NCI-H146 treated with DMSO at 0.1 percent for 48 hours (cell line): ENCODE measurements around the gene LDLRAD4.
"Not testable (repeated sequence)": the region's sequence is repeated elsewhere in the genome, so short reads cannot be mapped to it uniquely, and the experiment has no call there.

Experiments
- DNase-seq: peaks from one replicate; lab custom pipeline; 2025; ENCODE audit not compliant: unreplicated experiment; lab: John Stamatoyannopoulos, UW

LDLRAD4 gene

DNA sequence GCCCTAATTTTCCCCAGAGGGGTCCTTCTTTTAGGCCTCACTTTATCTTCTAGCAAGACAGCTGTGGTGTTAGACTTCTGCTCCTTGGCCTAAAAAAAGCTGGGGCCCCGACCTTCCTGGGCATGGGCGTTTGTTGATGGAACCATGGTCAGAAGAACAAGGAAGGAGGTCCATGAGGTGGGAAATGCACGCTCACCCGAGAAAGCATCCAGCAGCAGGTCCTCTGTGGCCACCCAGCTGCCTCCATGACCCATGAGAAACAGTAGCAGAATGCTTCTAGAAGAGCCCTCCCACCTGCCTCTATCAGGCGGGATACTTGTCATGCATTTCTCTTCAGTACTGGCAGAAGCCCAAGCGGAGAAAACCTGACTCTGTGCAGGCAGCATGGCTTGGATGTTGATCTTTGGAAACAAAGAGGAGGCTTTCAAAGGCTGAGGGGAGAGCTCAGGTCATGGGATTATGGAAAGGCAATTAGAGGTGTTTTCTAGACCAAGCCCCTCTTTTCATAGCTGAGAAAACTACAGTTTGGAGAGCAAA lies 258.7 kb downstream of the LDLRAD4 start:
- DNase-seq, result no peak

DNA sequence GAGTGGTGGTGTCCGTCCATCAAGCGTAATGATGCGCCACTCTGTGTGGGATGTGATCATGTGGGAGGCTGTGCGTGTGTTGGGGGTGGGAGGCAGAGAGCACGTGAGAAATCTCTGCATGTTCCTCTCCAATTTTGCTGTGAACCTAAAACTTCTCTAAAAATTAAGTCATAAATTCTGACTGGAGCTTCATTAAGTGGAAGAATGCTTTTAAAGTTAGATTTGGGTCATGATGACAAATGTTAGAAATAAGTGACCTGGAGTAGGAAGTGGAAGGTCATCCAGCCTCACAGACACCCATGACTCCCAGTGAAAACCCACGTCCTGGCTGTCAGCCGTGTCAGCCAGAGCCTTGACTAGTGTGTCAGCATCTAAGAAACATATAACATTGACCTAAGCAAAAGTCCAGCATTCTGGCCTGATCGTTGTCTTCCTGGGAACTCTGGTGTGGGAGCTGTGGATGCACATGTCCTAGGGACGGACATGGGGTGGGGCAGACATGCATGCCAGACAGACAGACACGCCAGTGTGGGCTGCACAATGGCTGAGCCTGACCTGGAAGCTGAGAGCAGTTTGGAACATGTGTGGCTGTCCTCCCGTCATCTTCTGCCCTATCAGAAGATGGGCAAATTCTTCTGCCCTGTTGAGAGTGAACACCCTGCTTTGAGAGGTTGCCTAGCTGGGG lies 262.2 kb downstream of the LDLRAD4 start:
- DNase-seq, result no peak

DNA sequence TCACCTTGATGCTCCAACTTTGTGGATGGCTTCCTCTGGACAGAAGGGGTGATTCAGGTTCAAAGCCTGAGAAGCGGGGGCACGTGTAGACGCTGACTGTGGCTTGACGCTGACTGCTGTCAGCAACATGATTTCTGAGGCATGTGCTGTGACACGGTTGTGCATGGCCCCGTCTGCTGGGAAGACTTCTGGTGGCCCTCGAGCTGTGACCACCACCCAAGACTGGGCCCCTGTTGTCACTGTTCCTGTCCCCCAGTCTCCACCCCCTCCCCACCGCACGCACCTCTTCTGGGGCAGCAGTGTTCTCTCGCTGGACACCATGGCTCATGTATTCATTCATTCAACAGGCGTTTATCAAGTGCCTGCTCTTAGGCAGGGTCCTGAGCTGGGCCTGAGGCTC lies 262.8 kb downstream of the LDLRAD4 start:
- DNase-seq, result no peak

DNA sequence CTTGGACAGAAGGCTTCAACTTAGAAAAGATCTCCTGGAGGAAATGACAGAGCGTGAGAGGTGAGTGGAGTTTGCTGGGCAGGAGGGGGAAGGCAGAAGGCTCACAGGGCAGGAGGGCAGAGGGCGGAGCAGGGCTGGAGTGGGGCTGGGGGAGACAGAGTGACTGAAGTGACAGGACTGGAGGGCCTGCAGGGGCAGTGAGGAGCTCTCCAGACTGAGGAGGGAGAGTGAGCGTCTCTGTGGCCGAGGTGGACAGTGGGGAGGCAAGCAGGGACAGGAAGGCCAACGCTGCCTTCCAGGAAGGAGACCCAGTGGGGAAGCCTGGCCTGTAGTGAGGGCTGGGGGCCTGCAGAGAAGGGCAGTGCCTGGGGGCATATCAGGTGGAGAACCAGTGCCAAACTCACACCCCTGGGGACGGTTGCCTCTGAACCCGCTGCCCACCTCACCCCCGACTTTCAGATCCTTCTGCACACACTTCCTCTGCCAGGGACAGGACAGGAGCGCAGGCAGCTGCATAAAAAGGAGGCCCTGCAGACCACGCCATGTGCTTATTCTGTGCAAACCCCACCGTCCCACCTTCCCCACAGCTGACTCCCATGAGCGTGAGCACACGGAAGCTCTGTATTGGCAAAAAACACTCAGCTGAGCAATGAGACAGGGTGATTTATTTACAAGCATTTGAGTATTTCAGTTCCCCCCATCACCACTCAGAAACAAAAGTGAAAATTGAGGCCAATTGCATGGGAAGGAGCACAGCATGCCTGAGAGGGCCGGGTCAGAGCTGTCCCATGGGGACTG lies 263.5 kb downstream of the LDLRAD4 start:
- DNase-seq, result no peak

DNA sequence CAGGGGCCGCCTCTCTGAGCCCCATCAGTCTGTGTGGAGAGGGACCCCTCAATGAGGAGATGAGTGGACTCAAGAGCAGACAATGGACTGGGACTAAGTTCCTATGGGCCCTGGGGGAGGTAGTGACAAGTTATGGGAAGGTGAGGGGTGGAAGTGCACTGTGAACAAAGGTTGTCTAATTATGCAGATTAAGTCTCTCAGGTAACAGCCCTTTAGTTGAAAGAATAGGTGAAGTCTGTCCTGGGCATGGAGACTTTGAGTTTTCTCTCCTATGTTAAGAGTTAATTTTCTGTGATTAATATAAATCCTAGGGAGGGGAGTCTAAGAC lies 264.0 kb downstream of the LDLRAD4 start:
- no peak for DNase-seq

DNA sequence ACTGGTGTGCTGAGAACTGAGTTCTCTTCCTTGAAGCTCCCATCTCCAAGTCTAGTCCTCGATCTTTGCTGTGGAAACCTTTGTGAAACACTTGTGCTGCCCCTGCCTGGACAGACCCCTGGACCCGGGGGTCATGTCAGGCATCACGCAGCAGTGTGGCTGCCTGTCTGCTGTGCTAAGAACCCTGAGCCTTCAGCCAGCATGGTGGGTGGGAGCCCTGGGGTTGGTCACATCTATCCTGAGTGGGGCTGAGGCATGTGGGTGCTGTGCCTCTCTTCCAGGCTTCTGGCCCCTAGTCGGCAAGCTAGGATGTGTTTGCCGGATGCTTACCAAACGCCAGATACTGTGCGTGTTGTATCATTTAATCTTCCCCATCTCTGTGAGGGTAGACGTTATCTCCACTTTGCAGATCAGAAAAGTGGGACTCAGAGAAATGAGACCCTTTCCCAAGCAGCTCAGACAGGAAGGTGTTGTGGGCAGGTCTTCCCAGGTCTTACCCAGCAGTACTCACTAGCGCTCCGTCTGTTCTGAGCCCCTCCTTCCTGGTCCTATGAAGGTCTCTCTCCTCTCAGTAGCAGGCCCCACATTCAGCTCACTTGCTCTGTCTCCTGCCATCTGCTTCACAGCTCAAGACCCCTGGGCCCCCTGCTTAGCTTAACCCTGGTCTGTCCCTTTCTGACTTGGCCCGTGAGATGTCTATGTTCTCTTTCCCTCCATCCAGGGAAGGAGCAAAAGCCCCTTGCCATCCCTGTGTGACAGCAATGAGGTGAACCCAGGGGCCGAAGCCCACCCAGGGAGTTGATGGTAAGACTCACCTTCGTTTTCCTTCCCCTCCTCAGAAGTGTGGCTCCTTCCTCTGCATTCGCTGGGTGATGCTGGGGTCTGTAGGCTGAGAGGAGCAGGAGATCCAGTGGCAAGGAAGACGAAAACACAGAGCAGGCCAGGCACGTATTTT lies 265.0 kb downstream of the LDLRAD4 start:
- no peak for DNase-seq

DNA sequence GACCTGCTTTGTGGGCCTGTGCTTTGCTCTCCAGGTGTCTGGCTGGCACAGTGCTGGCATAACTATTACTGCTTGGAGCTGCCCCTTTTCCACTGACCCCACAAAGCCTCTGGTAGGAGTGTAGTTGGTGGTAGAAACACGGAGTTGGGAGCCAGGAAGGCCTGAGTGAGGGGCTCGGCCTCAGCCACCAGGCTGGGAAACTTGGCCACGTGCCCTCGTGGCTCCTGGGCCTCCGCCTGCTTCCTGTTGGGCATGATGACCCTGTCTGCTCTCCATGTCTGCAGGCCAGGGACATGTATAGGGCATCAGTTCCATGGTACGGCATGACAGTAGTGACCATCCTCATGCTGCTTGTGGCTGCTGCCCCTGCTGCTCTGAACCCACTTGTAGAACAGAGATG lies 266.6 kb downstream of the LDLRAD4 start:
- DNase-seq, result no peak

DNA sequence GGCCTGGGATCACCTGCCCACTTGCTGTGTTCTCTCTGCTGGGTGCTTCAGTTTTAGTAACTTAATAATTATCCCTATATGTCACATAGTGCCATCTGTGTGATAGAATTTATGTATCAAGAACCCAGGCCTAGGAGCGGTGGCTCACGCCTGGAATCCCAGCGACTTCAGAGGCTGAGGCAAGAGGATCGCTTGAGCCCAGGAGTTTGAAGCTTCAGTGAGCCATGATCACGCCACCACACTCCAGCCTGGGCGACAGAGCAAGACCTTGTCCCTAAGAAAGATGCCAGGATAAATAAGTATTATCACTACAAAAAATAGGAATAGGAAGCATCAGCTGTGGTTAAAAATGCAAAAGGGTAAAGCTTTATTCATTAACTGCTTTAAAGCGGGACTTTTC lies 267.0 kb downstream of the LDLRAD4 start:
- DNase-seq, result no peak

DNA sequence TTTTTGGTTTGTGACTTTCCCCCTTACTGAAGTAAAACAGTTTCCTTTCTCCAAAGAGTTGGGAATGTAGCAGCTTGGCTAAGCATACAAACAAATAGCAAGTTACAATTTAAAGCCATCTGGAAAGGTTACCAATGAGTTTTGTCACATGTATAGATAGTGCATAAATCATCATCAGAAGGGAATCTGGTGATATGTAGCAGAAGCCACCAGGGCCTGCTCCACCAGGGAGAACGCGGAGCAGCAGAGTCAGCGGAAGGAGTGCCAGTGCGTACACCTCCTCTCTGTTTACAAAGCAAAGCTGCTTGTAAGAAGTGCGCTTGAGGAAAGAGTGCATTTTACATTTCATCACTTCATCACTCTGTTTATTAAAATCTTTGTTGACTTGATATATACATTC lies 267.7 kb downstream of the LDLRAD4 start:
- DNase-seq, result no peak

DNA sequence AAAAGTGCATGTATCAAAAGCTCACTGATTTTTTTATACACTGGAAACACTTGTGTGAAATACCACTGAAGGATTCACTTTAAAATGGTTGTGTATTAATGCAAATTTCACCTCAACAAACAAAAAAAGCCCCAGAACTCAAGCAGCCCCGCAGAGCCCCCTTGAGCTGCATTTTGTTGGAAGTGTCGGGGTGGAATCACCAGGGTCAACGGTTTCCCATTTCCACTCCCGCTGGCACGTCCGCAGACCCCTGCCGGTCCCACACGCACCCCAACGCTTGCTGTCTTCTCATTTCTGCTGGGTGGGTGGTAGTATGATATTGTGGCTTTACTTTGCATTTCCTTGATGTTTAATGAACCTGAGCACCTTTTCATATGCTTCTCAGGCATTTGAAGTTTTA lies 268.1 kb downstream of the LDLRAD4 start:
- no peak for DNase-seq

DNA sequence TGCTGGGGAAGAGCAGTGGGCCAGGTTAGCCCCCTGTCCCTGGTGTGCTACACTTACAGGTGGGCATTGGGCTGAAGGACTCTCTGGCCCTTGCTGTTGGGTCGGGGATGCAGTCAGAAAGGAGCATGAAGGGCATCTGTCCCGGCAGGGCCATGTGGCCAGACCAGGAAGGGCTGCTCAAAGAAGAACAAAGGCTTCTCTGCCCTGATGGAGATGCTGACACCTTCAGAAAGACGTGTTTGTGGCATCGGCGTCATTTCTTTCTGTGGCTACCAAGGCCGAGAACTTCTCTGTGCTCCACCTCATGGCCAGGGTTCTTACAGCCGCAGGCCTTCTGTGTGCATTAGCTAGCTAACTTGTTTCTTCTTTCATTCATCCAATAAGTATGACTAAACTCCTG lies 268.7 kb downstream of the LDLRAD4 start:
- DNase-seq, result no peak

DNA sequence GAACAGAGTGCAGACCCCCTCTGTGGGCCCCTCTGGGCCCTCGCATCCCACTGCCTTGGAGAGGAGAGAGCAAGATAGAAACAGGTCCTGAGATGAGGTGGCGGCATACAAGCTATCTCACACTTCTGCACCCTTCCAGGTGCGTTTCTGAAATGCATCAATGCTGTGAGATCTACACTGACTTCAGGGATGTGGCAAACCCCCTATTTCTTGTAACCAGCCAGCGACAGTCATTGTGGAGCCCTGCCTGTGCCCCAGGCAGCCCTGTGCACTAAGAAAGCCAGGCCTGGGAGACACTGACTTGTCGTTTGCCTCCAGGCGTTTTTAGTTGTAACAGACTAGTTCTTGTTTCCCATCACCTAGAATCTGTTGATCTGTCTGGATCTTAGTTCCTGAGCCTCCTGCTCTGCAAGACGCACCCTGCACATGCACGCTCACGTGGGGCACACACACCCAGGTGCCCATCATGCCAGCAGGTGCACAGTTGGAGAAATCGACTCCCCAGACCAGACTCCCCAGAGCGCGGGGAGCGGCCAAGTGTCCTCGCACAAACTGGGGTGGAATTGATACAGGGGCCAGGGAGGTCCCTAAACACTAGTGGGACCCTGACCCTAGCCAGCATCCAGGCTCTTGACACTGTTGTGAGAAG lies 269.8 kb downstream of the LDLRAD4 start:
- no peak for DNase-seq

DNA sequence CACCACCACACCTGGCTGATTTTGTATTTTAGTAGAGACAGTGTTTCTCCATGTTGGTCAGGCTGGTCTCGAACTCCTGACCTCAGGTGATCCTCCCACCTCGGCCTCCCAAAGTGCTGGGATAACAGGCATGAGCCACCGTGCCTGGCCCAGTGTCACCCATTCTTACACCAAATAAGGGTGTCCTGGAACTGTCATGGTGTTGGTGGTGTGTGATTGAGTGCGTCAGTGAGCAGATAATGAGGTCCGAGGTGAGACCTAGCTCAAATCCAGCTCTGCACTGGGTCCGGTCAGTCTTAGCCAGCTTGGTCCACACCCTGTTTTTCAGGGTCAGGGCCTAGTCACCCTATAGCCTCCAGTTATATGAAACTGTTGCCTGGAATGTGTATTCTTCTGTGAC lies 270.7 kb downstream of the LDLRAD4 start:
- DNase-seq, result not testable (repeated sequence)

DNA sequence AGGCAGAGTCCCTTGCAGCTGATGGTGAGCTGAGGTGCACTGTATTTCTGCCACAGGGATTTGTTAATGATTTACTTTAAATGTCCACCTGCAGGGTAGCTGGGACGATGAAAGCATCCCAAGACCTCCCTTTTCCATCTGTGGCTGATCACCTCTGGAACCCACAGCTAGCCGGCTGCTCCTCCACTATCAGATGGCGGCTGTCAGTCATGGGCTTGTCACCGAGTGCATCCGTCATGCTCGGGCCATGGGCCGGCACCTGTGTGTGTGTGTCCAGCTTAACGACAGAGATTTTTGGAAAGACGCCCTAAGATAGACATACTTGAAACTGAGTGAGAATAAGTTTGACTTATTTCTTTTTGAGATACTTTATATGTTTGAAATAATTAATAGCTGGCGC lies 272.6 kb downstream of the LDLRAD4 start:
- no peak for DNase-seq

DNA sequence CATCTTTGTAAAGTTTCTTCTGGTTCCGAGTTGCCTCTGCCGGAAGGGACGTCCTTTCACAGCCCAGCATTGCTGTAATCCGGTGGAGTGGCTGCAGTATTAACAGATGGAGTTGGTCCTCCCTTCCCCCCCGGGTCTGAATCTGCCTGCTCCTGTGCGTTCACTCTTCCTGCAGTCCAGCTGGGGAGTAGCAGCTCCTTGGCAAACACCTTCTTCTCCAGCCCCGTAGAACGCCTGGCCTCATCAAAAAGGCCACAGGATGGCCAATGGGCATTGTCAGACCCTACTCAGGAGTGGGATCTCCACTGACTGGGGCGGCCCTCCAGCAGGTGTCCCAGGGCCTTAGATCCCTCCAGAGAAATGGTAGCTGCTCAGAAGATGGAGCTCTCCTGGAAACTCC lies 273.8 kb downstream of the LDLRAD4 start:
- DNase-seq, result no peak

DNA sequence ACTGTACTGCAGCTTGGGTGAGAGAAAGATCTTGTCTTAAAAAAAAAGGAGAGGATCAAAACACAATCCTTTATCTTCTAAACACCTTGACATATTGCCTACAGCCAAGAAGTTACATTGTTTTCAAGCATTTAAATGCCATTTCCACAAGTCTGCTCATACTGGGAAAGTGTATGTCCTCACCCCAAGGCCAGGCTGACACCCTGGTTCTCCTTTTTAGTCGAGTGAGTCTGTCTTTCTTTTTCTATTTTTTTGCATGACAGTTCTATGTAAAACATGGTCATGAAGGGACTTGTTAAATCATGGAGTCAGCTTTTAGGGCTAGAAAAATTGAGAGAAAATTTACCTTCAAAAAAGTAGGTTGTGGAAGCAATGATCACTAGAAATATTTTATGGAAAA lies 274.5 kb downstream of the LDLRAD4 start:
- no peak for DNase-seq

DNA sequence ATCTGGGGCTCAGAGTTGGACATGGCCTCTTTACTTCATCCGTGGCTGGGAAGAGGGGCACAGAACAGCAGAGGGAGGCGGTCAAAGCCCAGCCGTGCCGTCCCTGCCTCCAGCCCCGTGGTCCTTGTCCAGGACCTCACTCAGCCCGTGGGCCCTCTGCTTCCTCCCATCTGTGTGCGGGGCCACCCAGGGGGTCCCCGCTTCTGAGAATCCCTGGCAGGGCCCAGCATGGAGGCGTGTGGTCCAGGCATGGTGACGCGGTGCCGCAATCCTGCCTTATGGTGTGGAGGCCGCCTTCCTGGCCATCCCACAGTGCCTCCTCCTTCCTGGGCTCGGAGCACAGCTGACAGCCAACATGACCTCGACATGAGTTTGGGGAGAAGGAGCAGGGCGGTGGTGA lies 275.2 kb downstream of the LDLRAD4 start:
- DNase-seq, result no peak

DNA sequence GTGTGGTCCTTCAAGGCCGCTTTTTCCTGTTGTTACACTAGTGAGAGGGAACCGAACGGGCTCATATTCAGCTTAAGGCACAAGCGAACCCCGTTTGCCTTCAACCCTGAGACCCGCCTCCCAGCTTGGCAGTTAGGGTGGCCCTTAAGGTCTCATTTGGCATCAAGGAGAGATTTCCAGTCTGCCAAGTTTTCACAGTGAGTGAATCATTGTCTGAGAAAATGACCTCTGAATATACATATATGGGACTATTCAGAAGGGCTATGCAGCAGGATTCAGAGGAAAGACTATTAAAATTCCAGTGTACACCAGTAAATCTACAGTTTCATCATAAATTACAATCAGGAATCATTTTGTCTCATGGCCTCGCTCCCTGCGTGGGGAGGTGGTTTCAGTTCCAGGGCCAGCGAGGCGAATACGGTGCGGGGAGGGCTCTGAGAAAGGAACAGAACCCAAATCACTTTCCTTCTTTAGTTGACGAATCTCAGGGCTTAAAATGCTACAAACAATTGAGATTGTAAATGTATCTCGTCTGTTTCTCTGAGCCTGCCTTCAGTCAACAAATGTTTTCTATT lies 276.4 kb downstream of the LDLRAD4 start:
- DNase-seq, result no peak

DNA sequence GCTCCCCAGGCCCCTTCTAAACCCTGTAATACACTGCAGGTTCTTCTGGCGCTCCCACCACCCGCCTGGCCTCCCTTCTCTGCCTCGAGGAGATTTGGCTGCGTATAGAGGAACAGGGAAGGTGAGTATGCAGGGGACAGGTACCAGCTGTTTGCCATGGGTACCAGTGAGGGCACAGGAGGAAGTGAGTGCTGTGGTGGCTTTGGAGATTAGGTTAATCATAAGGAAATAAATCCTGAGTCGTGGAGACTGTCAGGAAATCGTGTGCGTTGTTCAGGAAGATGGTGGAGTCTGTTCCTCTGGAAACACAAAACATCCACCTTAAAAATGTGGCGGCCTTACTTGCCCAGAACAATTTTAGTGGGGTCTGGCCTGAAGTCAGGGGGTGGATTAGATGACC lies 277.4 kb downstream of the LDLRAD4 start:
- no peak for DNase-seq

DNA sequence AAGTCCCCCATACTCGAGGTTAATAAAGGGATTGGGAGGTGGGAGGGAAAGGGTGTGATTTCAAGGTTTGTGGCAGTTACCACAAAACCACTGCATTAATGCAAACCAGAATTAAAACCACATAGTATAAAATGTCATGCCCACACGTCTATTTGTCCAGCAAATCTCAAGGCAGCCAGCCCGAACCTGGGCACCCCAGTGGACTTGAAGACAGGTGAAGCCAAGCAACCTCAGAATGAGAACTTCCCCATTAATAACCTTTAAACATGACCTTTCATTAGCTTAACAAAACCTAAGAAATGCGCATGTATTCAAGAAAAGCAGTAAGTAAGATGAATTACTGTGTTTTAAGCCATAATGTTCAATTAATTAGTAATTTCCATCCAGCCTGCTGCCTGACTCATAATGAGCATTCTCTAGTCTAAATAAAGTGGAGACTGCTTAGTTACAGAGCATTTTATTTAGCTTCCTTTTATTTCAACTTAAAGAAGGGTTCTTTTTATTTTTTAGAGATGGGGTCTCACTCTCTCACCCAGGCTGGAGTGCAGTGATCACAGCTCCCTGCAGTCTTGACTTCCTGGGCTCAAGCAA lies 278.2 kb downstream of the LDLRAD4 start:
- no peak for DNase-seq
